NT2/D1 (cell line): ENCODE data around the gene CRADD.

Experiments
- SUZ12 ChIP-seq: IDR thresholded peaks from 2 replicates; pipeline ENCODE4 v1.6.1; 2011; ENCODE audit not compliant: insufficient read length, insufficient read depth; ENCODE audit errors: extremely low read depth
- YY1 ChIP-seq: IDR thresholded peaks from 2 replicates; pipeline ENCODE4 v1.6.1; 2011; ENCODE audit not compliant: insufficient read length, insufficient read depth
- ZNF274 ChIP-seq: IDR thresholded peaks from 2 replicates; pipeline ENCODE4 v1.6.1; 2011; ENCODE audit warnings: mild to moderate bottlenecking, low read depth, low read length

DNA sequence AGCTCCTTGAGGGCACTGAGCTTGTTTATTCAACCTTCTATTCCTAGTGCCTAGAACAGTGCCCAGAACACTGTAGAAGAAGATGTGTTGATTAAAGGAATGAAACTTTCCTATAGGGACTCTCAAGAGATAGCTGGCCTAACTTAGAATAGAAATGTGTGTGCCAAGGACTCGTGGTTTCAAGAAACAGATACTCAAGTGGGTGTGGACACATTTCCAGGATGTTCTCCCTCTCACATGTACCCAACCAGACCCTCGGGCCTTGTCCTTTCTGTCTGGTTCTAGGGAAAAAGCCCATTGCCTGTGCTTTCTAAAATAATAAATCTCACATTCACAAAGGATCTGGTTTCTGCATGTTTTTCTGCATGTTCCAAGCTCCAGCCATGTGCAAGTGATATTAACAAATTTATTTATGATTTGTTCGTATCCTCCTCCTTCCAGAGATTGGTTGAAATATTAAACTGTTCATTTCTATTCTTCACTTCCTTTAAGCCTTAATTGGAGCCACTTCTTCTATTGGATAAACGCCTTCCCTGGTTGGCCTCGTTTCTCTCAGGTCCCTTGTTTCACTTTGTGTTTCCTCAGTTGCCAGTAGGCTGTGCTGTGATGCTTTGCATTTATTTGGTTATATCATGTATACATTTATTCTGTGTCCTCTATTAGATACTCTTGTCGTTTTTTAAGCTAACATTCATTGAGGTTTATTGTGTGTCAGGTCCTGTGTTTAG, 89.8 kb downstream of the CRADD start:
- TF ChIP-seq ZNF274 (no peak), YY1 (no peak), SUZ12 (no peak)
